H1 (cell line): Measurements from ENCODE around the gene BOK. TPM values are rescaled to one million over a fixed set of nuclear protein-coding genes. Genes with fewer than 3 reads are reported as not detected.

Experiments used
- ZNF274 ChIP-seq: IDR thresholded peaks from 2 replicates; pipeline ENCODE4 v1.7.0; 2012; ENCODE audit warnings: low read length, borderline replicate concordance; ENCODE audit errors: extremely low read depth
- polyA plus RNA-seq, 7 experiments: library from polyadenylated mRNA; depleted of rRNA in 3 of 7; stranded (reverse) in 5 of 7; unstranded in 2 of 7; fragments of >200 nt in 5 of 7; fragments of 200-250 nt in 2 of 7; gene quantifications; 1 replicate in 5 of 7; 2 replicates in 1 of 7; 4 replicates in 1 of 7; pipeline versions ENCODE4 v1.2.1 to v1.2.3, GENCODE V29; 2011 to 2013; ENCODE audit warnings: missing spikeins in 2 of 7, mixed read lengths in 2 of 7
- total RNA-seq: library from RNA; stranded (reverse); fragmentation: NEBNext Ultra II Directional; extraction: Animal tissue kit (Norgen Biotek cat#: 25700); gene quantifications from 2 replicates; pipeline ENCODE4 v1.2.1, GENCODE V29; 2021

The BOK gene
- total and polyA plus RNA-seq, 2 of the 8 experiments (the other 6 are each of a cell fraction or from before 2014, with no cell fraction given) = 33.7 to 37.6 TPM

DNA sequence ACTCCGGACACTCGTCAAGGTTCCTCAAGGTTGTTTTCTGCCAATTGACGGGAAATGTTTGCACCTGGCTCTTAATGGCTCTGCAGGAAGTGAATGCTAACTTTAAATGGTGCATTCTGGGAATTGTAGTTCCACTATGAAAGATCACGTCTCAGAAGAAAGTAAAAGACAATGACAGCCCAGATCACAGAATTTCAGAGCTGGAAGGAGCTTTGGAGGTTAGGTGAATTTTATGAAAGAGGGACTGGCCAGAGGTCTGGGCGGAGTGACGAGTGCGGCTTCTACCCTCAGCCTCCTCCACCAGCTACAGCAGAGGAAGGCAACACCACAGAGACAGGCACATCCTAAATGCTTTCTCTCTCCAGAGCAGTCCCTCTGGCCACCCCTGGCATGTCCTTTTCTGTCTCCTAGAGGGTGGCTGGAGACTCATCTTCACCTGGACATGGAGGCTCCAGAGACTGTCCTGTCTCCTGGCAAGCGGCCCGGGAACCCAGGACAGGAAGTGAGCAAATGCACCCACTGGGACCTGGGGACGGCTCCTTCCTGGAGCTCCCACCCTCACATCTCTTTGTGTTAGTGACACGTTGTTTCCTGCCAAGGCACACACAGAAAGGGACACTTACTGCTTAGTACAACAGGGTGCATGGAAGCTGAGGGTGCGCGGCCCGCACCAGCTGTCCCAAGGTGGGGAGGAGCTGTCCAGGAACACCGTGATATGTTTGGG, 59.0 kb downstream of the BOK start (continued):
- no peak for TF ChIP-seq ZNF274
- TF ChIP-seq, all 59 proteins: peak for 5
